Naive thymus-derived CD4-positive, alpha-beta T cell (primary cell): ENCODE measurements around the gene CLDND2. TPM values are rescaled to one million over a fixed set of nuclear protein-coding genes. Genes with fewer than 3 reads are reported as not detected.

ENCODE experiments used
- ATAC-seq: fragments of 150-1000 bp; cut with Tn5 transposase; 2 replicates; pipeline ENCODE4 v1.10.0; 2021; ENCODE audit warnings: mild to moderate bottlenecking, moderate library complexity
- CTCF ChIA-PET: fragments of 350-600 bp; sonication (Branson Sonifier 250); formaldehyde crosslinking; loops from one replicate; lab custom pipeline; 2021; ENCODE audit warnings: antibody characterized with exemption; lab: Charles Lee
- POLR2A ChIA-PET: fragments of 350-600 bp; sonication (Branson Sonifier 250); formaldehyde crosslinking; loops from one replicate; lab custom pipeline; 2021; ENCODE audit warnings: antibody characterized with exemption, inconsistent platforms; lab: Charles Lee
- DNase-seq, 9 donors: peaks; one replicate each; pipeline versions ENCODE4 v3.0.0 to v3.0.0-alpha.2; 2020 to 2022; ENCODE audit warnings: mixed read lengths in 1 of 9
- H3K27ac ChIP-seq: one replicate; pipeline ENCODE4 v1.7.0; 2013; ENCODE audit warnings: mild to moderate bottlenecking, low read depth, low read length, moderate library complexity
- H3K27me3 ChIP-seq, 2 donors: one replicate each; pipeline ENCODE4 v1.7.0; 2013; ENCODE audit warnings: low read length in 2 of 2, mild to moderate bottlenecking in 2 of 2, moderate library complexity in 2 of 2; ENCODE audit not compliant: control insufficient read depth in 2 of 2, insufficient read depth in 2 of 2
- H3K36me3 ChIP-seq, 3 experiments: 1 replicate in 2 of 3; 2 replicates in 1 of 3; pipeline ENCODE4 v1.7.0; 2013; ENCODE audit warnings: low read length in 3 of 3, mild to moderate bottlenecking in 3 of 3, moderate library complexity in 1 of 3; ENCODE audit not compliant: insufficient read depth in 3 of 3, control insufficient read depth in 2 of 3
- H3K4me1 ChIP-seq, 2 donors: one replicate each; pipeline ENCODE4 v1.7.0; 2013; ENCODE audit warnings: low read length in 2 of 2, mild to moderate bottlenecking in 2 of 2, moderate library complexity in 1 of 2; ENCODE audit not compliant: control insufficient read depth in 2 of 2, insufficient read depth in 2 of 2
- H3K4me3 ChIP-seq: 2 replicates; pipeline ENCODE4 v1.7.0; 2013; ENCODE audit warnings: mild to moderate bottlenecking, low read length
- H3K9me3 ChIP-seq, 3 experiments: 1 replicate in 2 of 3; 2 replicates in 1 of 3; pipeline ENCODE4 v1.7.0; 2013; ENCODE audit warnings: low read length in 3 of 3; ENCODE audit not compliant: control insufficient read depth in 2 of 3
- H3K27ac Mint-ChIP-seq, 9 donors: one replicate each; pipeline ENCODE4 v1.8.0; 2020 to 2022; ENCODE audit warnings: mixed read lengths in 9 of 9, mild to moderate bottlenecking in 8 of 9, moderate library complexity in 5 of 9, inconsistent platforms in 2 of 9
- H3K27me3 Mint-ChIP-seq, 5 donors: one replicate each; pipeline ENCODE4 v1.8.0; 2021 to 2022; ENCODE audit warnings: mixed read lengths in 5 of 5, mild to moderate bottlenecking in 1 of 5
- H3K36me3 Mint-ChIP-seq, 5 donors: one replicate each; pipeline ENCODE4 v1.8.0; 2020 to 2022; ENCODE audit warnings: mixed read lengths in 5 of 5, mild to moderate bottlenecking in 3 of 5, inconsistent platforms in 1 of 5
- H3K4me1 Mint-ChIP-seq, 7 donors: one replicate each; pipeline ENCODE4 v1.8.0; 2020 to 2022; ENCODE audit warnings: mixed read lengths in 7 of 7, mild to moderate bottlenecking in 3 of 7, inconsistent platforms in 1 of 7
- H3K4me3 Mint-ChIP-seq, 10 donors: one replicate each; pipeline ENCODE4 v1.8.0; 2020 to 2022; ENCODE audit warnings: mild to moderate bottlenecking in 10 of 10, mixed read lengths in 10 of 10, moderate library complexity in 6 of 10, inconsistent platforms in 2 of 10
- H3K9me3 Mint-ChIP-seq, 11 donors: one replicate each; pipeline ENCODE4 v1.8.0; 2020 to 2022; ENCODE audit warnings: mixed read lengths in 11 of 11, mild to moderate bottlenecking in 4 of 11, inconsistent platforms in 1 of 11, moderate library complexity in 1 of 11
- intact Hi-C, 2 donors: fragments of 100-400 bp; cut with micrococcal nuclease; formaldehyde crosslinking; loops; one replicate each; pipeline ENCODE4 v1.15.1; 2023
- polyA plus RNA-seq, 2 donors: library from polyadenylated mRNA; unstranded; fragments of 300-500 nt; fragmentation: Illumina TruSeq; gene quantifications; one replicate each; pipeline ENCODE4 v1.2.3, GENCODE V29; 2021
- total RNA-seq, 6 experiments: library from RNA in 5 of 6; stranded (reverse) in 5 of 6; gene quantifications; 1 replicate in 5 of 6; 2 replicates in 1 of 6; pipeline ENCODE4 v1.2.3 and lab custom pipeline; 2021 to 2026

The CLDND2 gene
- total and polyA plus RNA-seq, 7 experiments from 2014 or later = 0.32 to 13.3 (median 4.4) TPM; not detected in 4

GRCh38 chr19:51387924-51388389 is 19.2 kb upstream of the CLDND2 start, which contains the start of gene LIM2:
LIM2 (minus strand) TSS chr19:51387974; CDS start chr19:51387443, 531 bp downstream.
- Histone ChIP-seq H3K27ac (no peak within 1 kb of the TSS), H3K36me3 (no peaks in the 10 kb centered on the region), H3K4me3 (peak within 1 kb of the TSS; percentile 27), H3K4me1 (peaks cover 0 to 13% of the 10 kb centered on the region in 2 donors), H3K27me3 (no peaks in the 10 kb centered on the region), H3K9me3 (no peaks in the 10 kb centered on the region)
- Mint-ChIP-seq H3K27me3 (peaks cover 0 to 4% (median 0%) of the 10 kb centered on the region in 5 donors), H3K27ac (peak within 1 kb of the TSS in 1 of 9 donors; percentile 55), H3K36me3 (no peaks in the 10 kb centered on the region), H3K4me1 (peaks cover 0 to 26% (median 6%) of the 10 kb centered on the region in 7 donors), H3K4me3 (peak within 1 kb of the TSS in 1 of 10 donors; percentile 63), H3K9me3 (peaks cover 0 to 2% (median 0%) of the 10 kb centered on the region in 11 donors)
- ChIA-PET CTCF (no interaction called here), POLR2A (no interaction called here)
- intact Hi-C loops = no loop called here
- ATAC-seq (no peak), DNase-seq (no peak)

DNA sequence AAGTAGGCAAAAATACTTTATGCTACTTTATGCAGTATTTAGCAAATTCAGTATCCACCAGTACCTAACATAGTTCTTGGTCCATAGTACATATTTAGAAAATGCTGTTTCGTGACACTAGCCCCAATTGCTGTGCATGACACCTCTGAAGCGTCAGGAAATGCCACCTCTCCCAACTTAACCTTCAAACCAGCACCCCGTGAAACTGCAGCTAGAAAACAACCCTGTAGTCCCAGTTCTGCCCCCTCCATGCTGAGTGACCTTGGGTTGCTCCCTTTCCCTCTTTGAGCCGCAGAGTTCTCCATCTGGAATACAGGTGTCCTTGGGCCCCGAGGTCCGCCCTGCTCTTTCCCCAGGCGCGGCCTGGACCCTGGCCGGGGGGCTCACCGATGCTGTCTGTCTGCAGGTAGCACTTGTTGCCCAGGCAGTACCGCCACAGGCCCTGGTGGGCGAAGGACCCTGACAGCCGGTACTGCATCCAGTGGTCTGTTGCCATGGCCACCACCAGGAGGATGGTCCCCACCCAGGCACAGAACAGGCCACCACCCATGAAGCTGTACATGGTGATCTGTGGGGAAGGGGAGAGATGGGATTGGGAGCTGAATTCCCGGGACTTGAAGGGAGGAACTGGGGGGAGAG is 18.2 kb upstream of the CLDND2 start:
- Mint-ChIP-seq H3K4me1 (peaks cover 0 to 21% (median 6%) of the 10 kb centered on the region in 7 donors), H3K9me3 (peaks cover 0 to 8% (median 0%) of the 10 kb centered on the region in 11 donors), H3K36me3 (peaks cover 0 to 4% (median 0%) of the 10 kb centered on the region in 5 donors), H3K27ac (peak overlapping the region in 1 of 9 donors; percentile 55), H3K4me3 (peak overlapping the region in 1 of 10 donors; percentile 63), H3K27me3 (peaks cover 0 to 4% (median 0%) of the 10 kb centered on the region in 5 donors)
- H3K9me3 ChIP-seq = no peaks in the 10 kb centered on the region
- H3K27me3 ChIP-seq = no peaks in the 10 kb centered on the region
- peaks cover 0 to 13% of the 10 kb centered on the region in 2 donors for H3K4me1 ChIP-seq
- no peak for DNase-seq
- ChIA-PET POLR2A (no interaction called here), CTCF (no interaction called here)
- H3K4me3 ChIP-seq = peak overlapping the region; percentile 27
- ATAC-seq = peak; percentile 67
- H3K27ac ChIP-seq = no peak overlapping the region
- no peaks in the 10 kb centered on the region for H3K36me3 ChIP-seq
- intact Hi-C loops = no loop called here

- POLR2A ChIA-PET = no interaction called here
Observed at GRCh38 chr19:51382004-51382403, 13.2 kb upstream of the CLDND2 start.

DNA sequence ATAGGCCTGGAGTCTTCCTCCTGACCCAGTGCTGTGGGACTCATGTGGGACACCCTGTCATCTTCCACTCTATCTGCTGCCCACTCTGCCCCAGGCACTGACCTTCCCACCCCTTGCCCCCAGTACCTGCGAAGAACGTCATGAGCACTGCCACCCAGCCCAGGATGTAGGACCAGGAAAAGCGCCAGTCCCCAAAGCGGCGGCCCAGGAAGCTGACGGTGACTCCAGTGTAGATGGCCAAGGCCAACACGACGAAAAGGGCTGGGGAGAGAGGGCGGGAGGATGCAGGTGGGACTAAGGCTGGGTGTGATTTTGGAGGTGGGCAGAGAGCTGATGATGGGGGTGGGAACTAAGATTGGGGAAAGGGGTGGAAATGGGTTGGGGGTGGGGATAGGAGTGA is 11.6 kb upstream of the CLDND2 start:
- CTCF ChIA-PET = no interaction called here
- Mint-ChIP-seq H3K27ac (no peak overlapping the region), H3K27me3 (no peaks in the 10 kb centered on the region), H3K9me3 (peaks cover 0 to 25% (median 4%) of the 10 kb centered on the region in 11 donors), H3K36me3 (peaks cover 0 to 9% (median 0%) of the 10 kb centered on the region in 5 donors), H3K4me3 (no peak overlapping the region), H3K4me1 (peaks cover 2 to 30% (median 14%) of the 10 kb centered on the region in 7 donors)
- DNase-seq = no peak
- Histone ChIP-seq H3K4me1 (peaks cover 0 to 22% of the 10 kb centered on the region in 2 donors), H3K36me3 (no peaks in the 10 kb centered on the region), H3K9me3 (peaks cover 0 to 4% (median 0%) of the 10 kb centered on the region in 3 experiments), H3K27ac (no peak overlapping the region), H3K4me3 (no peak overlapping the region), H3K27me3 (no peaks in the 10 kb centered on the region)
- POLR2A ChIA-PET = no interaction called here
- intact Hi-C loops = no loop called here
- no peak for ATAC-seq

More at GRCh38 chr19:51382004-51382403, 13.2 kb upstream of the CLDND2 start:
- peak overlapping the region in 1 of 10 donors; percentile 5 for H3K4me3 Mint-ChIP-seq
- H3K27ac ChIP-seq = no peak overlapping the region
- H3K36me3 ChIP-seq = no peaks in the 10 kb centered on the region
- no peak overlapping the region for H3K4me3 ChIP-seq
- no peaks in the 10 kb centered on the region for H3K27me3 Mint-ChIP-seq
- intact Hi-C loops = no loop called here
- DNase-seq = no peak
- peaks cover 0 to 4% (median 0%) of the 10 kb centered on the region in 3 experiments for H3K9me3 ChIP-seq
- H3K9me3 Mint-ChIP-seq = peaks cover 0 to 25% (median 4%) of the 10 kb centered on the region in 11 donors
- no peaks in the 10 kb centered on the region for H3K27me3 ChIP-seq
- H3K27ac Mint-ChIP-seq = no peak overlapping the region
- no peak for ATAC-seq
- peaks cover 0 to 16% (median 0%) of the 10 kb centered on the region in 7 donors for H3K4me1 Mint-ChIP-seq
- peaks cover 0 to 9% (median 0%) of the 10 kb centered on the region in 5 donors for H3K36me3 Mint-ChIP-seq
- CTCF ChIA-PET = no interaction called here
- H3K4me1 ChIP-seq = peaks cover 0 to 12% of the 10 kb centered on the region in 2 donors

GRCh38 chr19:51377422-51377821 is 8.6 kb upstream of the CLDND2 start:
- Mint-ChIP-seq H3K27ac (no peak overlapping the region), H3K9me3 (peaks cover 0 to 22% (median 3%) of the 10 kb centered on the region in 11 donors), H3K4me3 (no peak overlapping the region), H3K36me3 (peaks cover 0 to 13% (median 0%) of the 10 kb centered on the region in 5 donors), H3K4me1 (peaks cover 15 to 55% (median 32%) of the 10 kb centered on the region in 7 donors), H3K27me3 (no peaks in the 10 kb centered on the region)
- no peaks in the 10 kb centered on the region for H3K36me3 ChIP-seq
- no peak overlapping the region for H3K4me3 ChIP-seq
- peaks cover 0 to 4% (median 0%) of the 10 kb centered on the region in 3 experiments for H3K9me3 ChIP-seq
- CTCF ChIA-PET = no interaction called here
- peaks cover 5 to 50% of the 10 kb centered on the region in 2 donors for H3K4me1 ChIP-seq
- H3K27ac ChIP-seq = no peak overlapping the region
- POLR2A ChIA-PET = no interaction called here
- ATAC-seq = no peak
- no peaks in the 10 kb centered on the region for H3K27me3 ChIP-seq
- intact Hi-C loops = no loop called here
- DNase-seq = no peak

- Mint-ChIP-seq H3K27me3 (no peaks in the 10 kb centered on the region), H3K4me3 (peak overlapping the region in 2 of 10 donors; percentile 17 to 87), H3K27ac (peak overlapping the region in 6 of 9 donors; percentile 31 to 94 (median 79)), H3K4me1 (peaks cover 31 to 72% (median 48%) of the 10 kb centered on the region in 7 donors), H3K36me3 (peaks cover 0 to 10% (median 0%) of the 10 kb centered on the region in 5 donors), H3K9me3 (peaks cover 0 to 7% (median 1%) of the 10 kb centered on the region in 11 donors)
- DNase-seq (peak in 1 of 9 donors; percentile 72), ATAC-seq (no peak)
- no peak overlapping the region for H3K4me3 ChIP-seq
- H3K9me3 ChIP-seq = no peaks in the 10 kb centered on the region
- POLR2A ChIA-PET = no interaction called here
- no peaks in the 10 kb centered on the region for H3K27me3 ChIP-seq
- CTCF ChIA-PET = no interaction called here
- no peak overlapping the region for H3K27ac ChIP-seq
- H3K4me1 ChIP-seq = peaks cover 16 to 52% of the 10 kb centered on the region in 2 donors
- H3K36me3 ChIP-seq = no peaks in the 10 kb centered on the region
- intact Hi-C loops = loop anchor here in 1 of 2 donors (1.0 kb wide), 1 partner anchor 8 kb away; no protein-coding TSS in a partner anchor
Observed at GRCh38 chr19:51375504-51376221, 6.9 kb upstream of the CLDND2 start.
